NB4 (cell line): ENCODE measurements around the gene MYOM1.
A peak's percentile ranks its signal among the peaks of the same experiment; 100 is the strongest.

Experiments used
- DNase-seq: peaks from one replicate; pipeline ENCODE4 v3.0.0; 2010; ENCODE audit warnings: low read depth
- H3K4me3 ChIP-seq: one replicate; pipeline ENCODE4 v1.5.1; 2011; ENCODE audit warnings: mild to moderate bottlenecking, low read depth, low read length, moderate library complexity
- MYC ChIP-seq: IDR thresholded peaks from 2 replicates; pipeline ENCODE4 v1.6.1; 2011; ENCODE audit warnings: low read depth, low read length
- POLR2A ChIP-seq: IDR thresholded peaks from 2 replicates; pipeline ENCODE4 v1.6.1; 2011; ENCODE audit warnings: mild to moderate bottlenecking; ENCODE audit not compliant: insufficient read length; ENCODE audit errors: extremely low read depth
- TF ChIP-seq, protein P1 (sequence below): IDR thresholded peaks from one replicate; pipeline ENCODE4 v1.5.1; 2012; ENCODE audit warnings: low read depth, low read length
- TF ChIP-seq, protein P2 (sequence below): IDR thresholded peaks from 2 replicates; pipeline ENCODE4 v1.6.1; 2011; ENCODE audit warnings: low read depth, low read length

Gene MYOM1

DNA sequence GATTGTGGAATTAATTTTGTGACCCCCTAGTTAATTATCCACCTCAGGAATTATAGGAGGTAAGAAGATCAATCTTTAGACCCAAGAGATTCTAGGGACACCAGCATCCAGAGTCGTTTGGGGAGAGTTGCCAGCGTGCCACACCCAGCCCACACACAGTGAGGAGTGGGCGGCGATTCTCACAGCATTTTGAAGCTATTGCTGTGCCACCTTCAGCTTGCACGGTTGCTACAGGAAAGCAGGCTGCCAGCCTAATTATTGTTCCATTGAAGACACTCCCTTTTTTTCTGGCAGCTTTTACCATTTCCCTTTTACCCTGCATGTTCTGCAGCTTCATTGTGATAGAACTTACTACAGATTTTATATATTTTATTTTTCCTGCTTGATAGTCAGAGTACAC lies 14.7 kb upstream of the MYOM1 start:
- TF ChIP-seq, protein P1, sequence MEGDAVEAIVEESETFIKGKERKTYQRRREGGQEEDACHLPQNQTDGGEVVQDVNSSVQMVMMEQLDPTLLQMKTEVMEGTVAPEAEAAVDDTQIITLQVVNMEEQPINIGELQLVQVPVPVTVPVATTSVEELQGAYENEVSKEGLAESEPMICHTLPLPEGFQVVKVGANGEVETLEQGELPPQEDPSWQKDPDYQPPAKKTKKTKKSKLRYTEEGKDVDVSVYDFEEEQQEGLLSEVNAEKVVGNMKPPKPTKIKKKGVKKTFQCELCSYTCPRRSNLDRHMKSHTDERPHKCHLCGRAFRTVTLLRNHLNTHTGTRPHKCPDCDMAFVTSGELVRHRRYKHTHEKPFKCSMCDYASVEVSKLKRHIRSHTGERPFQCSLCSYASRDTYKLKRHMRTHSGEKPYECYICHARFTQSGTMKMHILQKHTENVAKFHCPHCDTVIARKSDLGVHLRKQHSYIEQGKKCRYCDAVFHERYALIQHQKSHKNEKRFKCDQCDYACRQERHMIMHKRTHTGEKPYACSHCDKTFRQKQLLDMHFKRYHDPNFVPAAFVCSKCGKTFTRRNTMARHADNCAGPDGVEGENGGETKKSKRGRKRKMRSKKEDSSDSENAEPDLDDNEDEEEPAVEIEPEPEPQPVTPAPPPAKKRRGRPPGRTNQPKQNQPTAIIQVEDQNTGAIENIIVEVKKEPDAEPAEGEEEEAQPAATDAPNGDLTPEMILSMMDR, result no peak
- TF ChIP-seq, protein P2, sequence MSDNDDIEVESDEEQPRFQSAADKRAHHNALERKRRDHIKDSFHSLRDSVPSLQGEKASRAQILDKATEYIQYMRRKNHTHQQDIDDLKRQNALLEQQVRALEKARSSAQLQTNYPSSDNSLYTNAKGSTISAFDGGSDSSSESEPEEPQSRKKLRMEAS, result no peak
- TF ChIP-seq POLR2A (no peak), MYC (no peak)
- H3K4me3 ChIP-seq, result no peak overlapping the region
- no peak for DNase-seq

DNA sequence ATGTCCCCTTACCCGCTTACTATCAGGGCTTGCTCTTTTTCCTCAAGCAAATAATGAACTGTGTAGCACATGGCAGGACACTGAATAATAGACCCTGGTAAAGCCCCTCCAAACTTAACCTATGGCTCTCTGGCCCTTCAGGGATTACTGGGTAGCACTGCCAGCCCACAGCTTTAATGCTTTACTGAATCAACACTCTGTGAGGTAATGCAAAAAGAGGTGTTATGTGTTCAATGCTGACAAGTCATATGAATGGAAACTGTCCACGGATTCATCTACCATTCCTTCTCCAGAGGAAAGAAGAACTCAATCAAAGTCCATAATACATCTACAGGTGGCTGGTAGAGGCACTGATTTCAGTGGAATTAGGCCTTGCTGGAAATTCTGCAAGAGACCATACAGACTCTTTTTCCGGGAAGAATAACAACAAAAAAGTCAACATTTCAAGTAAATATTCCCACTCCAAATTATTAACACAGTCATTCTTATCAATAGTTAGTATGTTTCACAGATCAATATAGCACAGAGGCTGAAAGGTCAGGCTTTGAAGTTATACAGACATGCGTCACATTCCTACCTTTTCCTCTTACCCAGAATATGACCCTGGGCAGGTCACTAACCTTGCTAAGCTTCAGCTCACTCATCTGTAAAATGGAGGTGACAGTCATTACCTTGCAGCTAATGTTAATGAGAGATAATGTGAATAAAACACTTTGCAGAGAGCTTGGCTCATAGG lies 13.8 kb upstream of the MYOM1 start:
- TF ChIP-seq, protein P1, result no peak
- TF ChIP-seq, protein P2, result no peak
- TF ChIP-seq POLR2A (no peak), MYC (no peak)
- no peak overlapping the region for H3K4me3 ChIP-seq
- no peak for DNase-seq

DNA sequence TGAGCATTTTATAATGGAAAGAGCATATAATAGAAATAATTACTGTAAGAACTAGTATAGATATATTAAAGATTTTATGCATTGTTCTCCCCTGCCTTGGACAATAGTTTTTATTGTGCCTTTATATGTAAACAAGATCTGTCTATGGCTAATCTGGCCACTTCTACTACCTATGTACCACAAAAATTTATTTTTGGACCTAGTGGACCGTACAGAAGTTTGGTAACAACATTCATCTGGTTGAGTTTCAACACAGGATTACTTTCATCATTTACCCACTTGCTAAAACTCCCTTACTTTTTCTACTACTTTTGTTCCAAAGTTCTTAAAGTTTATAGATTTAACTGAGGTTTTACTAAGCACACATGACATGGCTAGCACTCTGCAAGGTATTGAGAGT lies 13.2 kb upstream of the MYOM1 start:
- no peak for DNase-seq
- no peak for TF ChIP-seq MYC
- no peak for TF ChIP-seq POLR2A
- TF ChIP-seq, protein P2, result no peak
- TF ChIP-seq, protein P1, result no peak
- H3K4me3 ChIP-seq, result no peak overlapping the region

DNA sequence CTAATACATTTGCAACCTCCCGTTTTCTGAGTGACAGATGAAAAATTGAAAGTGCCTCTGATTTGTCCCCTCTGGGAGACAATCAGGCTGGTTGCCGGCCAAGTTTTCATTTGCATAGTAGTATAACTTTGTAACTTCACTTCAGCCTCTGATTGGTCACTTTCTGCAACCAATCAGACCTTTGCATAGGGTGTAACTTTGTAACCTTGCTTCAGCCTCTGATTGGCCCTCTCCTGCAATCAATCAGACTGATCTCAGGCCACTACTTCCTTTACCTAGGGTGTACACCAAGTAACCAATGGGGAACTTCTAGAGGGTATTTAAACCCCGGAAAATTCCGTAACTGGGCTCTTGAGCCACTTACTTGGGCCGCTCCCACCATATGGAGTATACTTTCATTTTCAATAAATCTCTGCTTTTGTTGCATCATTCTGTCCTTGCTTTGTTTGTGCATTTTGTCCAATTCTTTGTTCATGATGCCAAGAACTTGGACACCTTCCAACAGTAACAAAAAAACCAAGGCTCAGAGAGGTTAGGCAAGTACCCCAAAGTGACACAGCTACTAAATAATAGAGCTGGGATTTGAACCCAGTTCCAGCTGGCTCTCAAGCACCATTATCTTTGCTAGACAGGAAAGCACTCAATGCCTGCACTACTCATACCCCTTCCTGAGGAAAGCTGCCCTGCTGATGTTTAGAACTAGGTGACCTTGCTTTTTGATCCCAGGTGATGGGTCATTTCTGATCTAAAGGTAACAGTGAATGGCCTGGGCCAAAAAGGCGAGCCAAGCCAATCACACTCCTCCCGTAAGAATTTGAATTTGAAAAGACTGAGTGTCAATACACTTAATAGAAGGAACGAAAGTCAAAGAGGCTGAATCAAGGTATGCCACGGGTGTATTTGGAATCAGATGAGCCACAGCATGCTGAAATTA lies 10.9 kb upstream of the MYOM1 start:
- DNase-seq, result peak; percentile 25
- TF ChIP-seq MYC (no peak), POLR2A (no peak)
- TF ChIP-seq, protein P1, result no peak
- TF ChIP-seq, protein P2, result no peak
- H3K4me3 ChIP-seq, result no peak overlapping the region

DNA sequence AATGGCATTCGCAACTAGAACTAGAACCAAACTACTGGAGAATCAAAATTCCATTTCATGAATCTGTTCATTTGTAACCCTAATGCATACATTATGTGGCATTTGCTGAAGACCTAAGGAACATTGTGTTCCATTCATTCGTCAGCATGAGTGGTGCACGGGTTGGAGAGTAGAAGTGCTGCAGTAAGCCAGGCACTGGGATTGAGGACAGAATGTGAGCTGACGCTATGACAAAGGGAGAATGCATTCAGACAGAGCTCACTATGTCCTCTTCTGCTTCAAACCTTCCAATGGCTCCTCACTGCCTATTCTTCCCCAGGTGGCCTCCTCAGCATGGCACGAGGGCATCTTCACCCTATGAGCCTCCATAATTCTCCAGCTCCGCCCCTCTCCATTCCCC lies 6.3 kb upstream of the MYOM1 start:
- no peak for DNase-seq
- no peak overlapping the region for H3K4me3 ChIP-seq
- TF ChIP-seq MYC, result no peak
- TF ChIP-seq POLR2A, result no peak
- TF ChIP-seq, protein P1, result no peak
- TF ChIP-seq, protein P2, result no peak
